ENCODE data around the gene CDK17. TPM values are rescaled to one million over a fixed set of nuclear protein-coding genes. Genes with fewer than 3 reads are reported as not detected.

CDK17 gene
- total and polyA plus RNA-seq, 11 donors = 6.7 to 31.7 (median 22.9) TPM

DNA sequence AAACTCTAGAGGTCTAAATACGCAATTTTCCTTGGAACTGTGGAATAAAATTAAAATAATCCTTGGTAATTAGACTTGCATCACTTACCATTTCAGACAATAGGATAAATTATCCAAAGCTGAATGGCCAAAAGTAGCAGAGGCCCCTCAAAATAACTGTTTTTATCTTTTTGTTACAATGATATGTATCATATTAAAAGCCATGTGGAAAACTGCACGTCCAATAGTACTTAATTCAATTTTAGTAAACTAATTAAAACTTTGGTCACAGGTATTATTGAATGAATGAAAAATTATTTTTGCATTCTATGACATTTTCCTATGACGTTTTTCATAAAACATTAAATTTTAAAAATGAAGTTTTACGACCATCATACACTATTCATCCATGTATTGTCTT lies 98.5 kb downstream of the CDK17 start:
- no peak overlapping the region for H3K27ac ChIP-seq
- no peak for ATAC-seq
- WGBS, 4 donors = 86 to 96% (median 95%) methylated on average over 4 of the region's 4 CpGs
- no peaks in the 10 kb centered on the region for H3K9me3 ChIP-seq
- intact Hi-C loops (cut with DNase I) = loop anchor here in 6 of 10 donors (5.0 to 10.0 kb wide), 7 partner anchors 53 to 203 kb away; partner anchors contain the start of gene CDK17 (in 2 of the 6)
- no peak for DNase-seq
- H3K4me3 ChIP-seq = no peak overlapping the region
- H3K27me3 ChIP-seq = no peaks in the 10 kb centered on the region
- peaks cover 0 to 17% (median 0%) of the 10 kb centered on the region in 12 donors for H3K4me1 ChIP-seq
- no peak for TF ChIP-seq POLR2A (IDR thresholded peaks at IDR 0.05)
- TF ChIP-seq, protein P1, sequence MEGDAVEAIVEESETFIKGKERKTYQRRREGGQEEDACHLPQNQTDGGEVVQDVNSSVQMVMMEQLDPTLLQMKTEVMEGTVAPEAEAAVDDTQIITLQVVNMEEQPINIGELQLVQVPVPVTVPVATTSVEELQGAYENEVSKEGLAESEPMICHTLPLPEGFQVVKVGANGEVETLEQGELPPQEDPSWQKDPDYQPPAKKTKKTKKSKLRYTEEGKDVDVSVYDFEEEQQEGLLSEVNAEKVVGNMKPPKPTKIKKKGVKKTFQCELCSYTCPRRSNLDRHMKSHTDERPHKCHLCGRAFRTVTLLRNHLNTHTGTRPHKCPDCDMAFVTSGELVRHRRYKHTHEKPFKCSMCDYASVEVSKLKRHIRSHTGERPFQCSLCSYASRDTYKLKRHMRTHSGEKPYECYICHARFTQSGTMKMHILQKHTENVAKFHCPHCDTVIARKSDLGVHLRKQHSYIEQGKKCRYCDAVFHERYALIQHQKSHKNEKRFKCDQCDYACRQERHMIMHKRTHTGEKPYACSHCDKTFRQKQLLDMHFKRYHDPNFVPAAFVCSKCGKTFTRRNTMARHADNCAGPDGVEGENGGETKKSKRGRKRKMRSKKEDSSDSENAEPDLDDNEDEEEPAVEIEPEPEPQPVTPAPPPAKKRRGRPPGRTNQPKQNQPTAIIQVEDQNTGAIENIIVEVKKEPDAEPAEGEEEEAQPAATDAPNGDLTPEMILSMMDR (IDR thresholded peaks at IDR 0.05) = no peak
- H3K36me3 ChIP-seq = peaks cover 0 to 39% (median 34%) of the 10 kb centered on the region in 9 donors

- TF ChIP-seq POLR2A (IDR thresholded peaks at IDR 0.05) = no peak
- TF ChIP-seq, protein P1 (IDR thresholded peaks at IDR 0.05) = no peak
- H3K9me3 ChIP-seq = no peaks in the 10 kb centered on the region
- 93 to 96% (median 95%) methylated on average over 5 of the region's 5 CpGs for WGBS, 4 donors
- intact Hi-C loops (cut with DNase I) = loop anchor here in 6 of 10 donors (5.0 to 10.0 kb wide), 7 partner anchors 55 to 205 kb away; partner anchors contain the start of gene CDK17 (in 2 of the 6)
- no peak for DNase-seq
- H3K27me3 ChIP-seq = no peaks in the 10 kb centered on the region
- no peak for ATAC-seq
- H3K4me1 ChIP-seq = peaks cover 0 to 17% (median 0%) of the 10 kb centered on the region in 12 donors
- peaks cover 0 to 52% (median 40%) of the 10 kb centered on the region in 9 donors for H3K36me3 ChIP-seq
- H3K4me3 ChIP-seq = no peak overlapping the region
- H3K27ac ChIP-seq = no peak overlapping the region
These were observed 100.2 kb downstream of the CDK17 start for GRCh38 chr12:96300064-96300463.

DNA sequence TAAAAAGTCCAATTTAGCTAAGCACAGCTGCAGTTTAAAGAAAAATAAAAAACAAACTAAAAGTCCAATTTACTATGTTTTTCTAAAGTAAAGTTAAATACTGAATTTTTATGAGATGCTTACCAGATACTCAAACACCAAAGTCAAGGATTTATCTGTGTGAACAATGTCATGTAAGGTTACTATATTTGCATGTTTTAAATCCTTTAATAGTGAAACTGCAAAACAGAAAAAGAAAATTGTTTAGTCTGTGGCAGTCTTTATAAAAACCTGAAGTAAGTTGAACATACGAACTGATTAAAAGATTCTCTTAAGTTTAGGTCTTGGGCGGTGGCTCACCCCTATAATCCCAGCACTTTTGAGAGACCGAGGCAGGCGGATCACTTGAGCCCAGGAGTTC lies 102.7 kb downstream of the CDK17 start:
- intact Hi-C loops (cut with DNase I) = no loop called here

GRCh38 chr12:96295532-96296160 lies 104.6 kb downstream of the CDK17 start:
- Histone ChIP-seq H3K36me3 (peaks cover 0 to 94% (median 71%) of the 10 kb centered on the region in 9 donors), H3K27ac (no peak overlapping the region), H3K9me3 (no peaks in the 10 kb centered on the region), H3K4me1 (no peaks in the 10 kb centered on the region), H3K27me3 (no peaks in the 10 kb centered on the region), H3K4me3 (no peak overlapping the region)
- DNase-seq (no peak), ATAC-seq (no peak)
- TF ChIP-seq POLR2A (IDR thresholded peaks at IDR 0.05) = no peak
- TF ChIP-seq, protein P1 (IDR thresholded peaks at IDR 0.05) = no peak
- intact Hi-C loops (cut with DNase I) = no loop called here
- WGBS, 4 donors = 89 to 95% (median 94%) methylated on average over 6 of the region's 6 CpGs

More for the DNA sequence above, 102.7 kb downstream of the CDK17 start:
- H3K27ac ChIP-seq = no peak overlapping the region
- no peaks in the 10 kb centered on the region for H3K27me3 ChIP-seq
- 94 to 97% (median 96%) methylated on average over 4 of the region's 4 CpGs for WGBS, 4 donors
- TF ChIP-seq POLR2A (IDR thresholded peaks at IDR 0.05) = no peak
- TF ChIP-seq, protein P1 (IDR thresholded peaks at IDR 0.05) = no peak
- H3K36me3 ChIP-seq = peaks cover 0 to 75% (median 58%) of the 10 kb centered on the region in 9 donors
- no peak for DNase-seq
- no peak overlapping the region for H3K4me3 ChIP-seq
- H3K9me3 ChIP-seq = no peaks in the 10 kb centered on the region
- H3K4me1 ChIP-seq = peaks cover 0 to 3% (median 0%) of the 10 kb centered on the region in 12 donors
- ATAC-seq = no peak
